Osteoblast (primary cell): ENCODE results near the gene EML1. TPM values are rescaled to one million over a fixed set of nuclear protein-coding genes. Genes with fewer than 3 reads are reported as not detected.

Source experiments
- DNase-seq: peaks from one replicate; pipeline ENCODE4 v3.0.0; 2011; ENCODE audit warnings: low spot score, mixed read lengths; ENCODE audit not compliant: insufficient read length; ENCODE audit errors: missing footprints
- H2AFZ ChIP-seq: 2 replicates; pipeline ENCODE4 v1.6.0; 2011; ENCODE audit warnings: mild to moderate bottlenecking, low read length
- H3K27ac ChIP-seq: 2 replicates; pipeline ENCODE4 v1.5.1; 2011; ENCODE audit warnings: mild to moderate bottlenecking, low read depth, low read length, moderate library complexity
- H3K27me3 ChIP-seq: 2 replicates; pipeline ENCODE4 v1.6.0; 2012; ENCODE audit warnings: mild to moderate bottlenecking, control low read depth, inconsistent platforms, low read length, moderate library complexity; ENCODE audit not compliant: insufficient read depth
- H3K36me3 ChIP-seq: 2 replicates; pipeline ENCODE4 v1.5.1; 2011; ENCODE audit warnings: mild to moderate bottlenecking, low read length, control low read depth, moderate library complexity; ENCODE audit not compliant: insufficient read depth
- H3K4me1 ChIP-seq: 2 replicates; pipeline ENCODE4 v1.5.1; 2011; ENCODE audit warnings: mild to moderate bottlenecking, low read length, control low read depth, moderate library complexity; ENCODE audit not compliant: insufficient read depth
- H3K4me2 ChIP-seq: 2 replicates; pipeline ENCODE4 v1.6.0; 2011; ENCODE audit warnings: mild to moderate bottlenecking, low read length; ENCODE audit not compliant: insufficient read depth
- H3K4me3 ChIP-seq: fragments of 200-600 bp; sonication (generic); 3 replicates; pipeline ENCODE4 v1.5.1; 2012; ENCODE audit warnings: mild to moderate bottlenecking, low read length, inconsistent platforms; ENCODE audit not compliant: insufficient read depth
- H3K79me2 ChIP-seq: 2 replicates; pipeline ENCODE4 v1.6.0; 2012; ENCODE audit warnings: mild to moderate bottlenecking, low read length, control low read depth, inconsistent platforms; ENCODE audit not compliant: insufficient read depth
- H3K9me3 ChIP-seq: 2 replicates; pipeline ENCODE4 v1.5.1; 2011; ENCODE audit warnings: low read depth, low read length, control low read depth
- H4K20me1 ChIP-seq: 2 replicates; pipeline ENCODE4 v1.6.0; 2012; ENCODE audit warnings: mild to moderate bottlenecking, low read length, control low read depth; ENCODE audit not compliant: insufficient read depth
- CTCF ChIP-seq: IDR thresholded peaks from 2 replicates; pipeline ENCODE4 v1.5.1; 2011; ENCODE audit warnings: mild to moderate bottlenecking, low read depth, low read length, moderate library complexity; ENCODE audit errors: extremely low read depth
- total RNA-seq: library from RNA; depleted of rRNA; stranded (reverse); fragments of >200 nt; gene quantifications from 2 replicates; pipeline ENCODE4 v1.2.3, GENCODE V29; 2012

Gene EML1
- total RNA-seq, 1 donor = 46.7 TPM

GRCh38 chr14:99966037-99966835 is 173.0 kb downstream of the EML1 start:
- H3K79me2 ChIP-seq = no peaks in the 10 kb centered on the region
- no peak for TF ChIP-seq CTCF
- H3K27me3 ChIP-seq = peaks cover 3% of the 10 kb centered on the region
- H3K4me2 ChIP-seq = no peak overlapping the region
- H4K20me1 ChIP-seq = no peaks in the 10 kb centered on the region
- H2AFZ ChIP-seq = no peak overlapping the region
- H3K36me3 ChIP-seq = no peaks in the 10 kb centered on the region
- H3K9me3 ChIP-seq = no peaks in the 10 kb centered on the region
- H3K4me1 ChIP-seq = peaks cover 20% of the 10 kb centered on the region
- no peak overlapping the region for H3K27ac ChIP-seq
- no peak overlapping the region for H3K4me3 ChIP-seq
- no peak for DNase-seq

GRCh38 chr14:99966912-99967311 is 173.7 kb downstream of the EML1 start:
- Histone ChIP-seq H2AFZ (no peak overlapping the region), H3K9me3 (no peaks in the 10 kb centered on the region), H3K79me2 (no peaks in the 10 kb centered on the region), H3K4me2 (no peak overlapping the region), H3K27ac (no peak overlapping the region), H3K4me1 (peaks cover 20% of the 10 kb centered on the region), H3K27me3 (peaks cover 3% of the 10 kb centered on the region), H3K36me3 (no peaks in the 10 kb centered on the region), H4K20me1 (no peaks in the 10 kb centered on the region), H3K4me3 (no peak overlapping the region)
- no peak for DNase-seq
- no peak for TF ChIP-seq CTCF

DNA sequence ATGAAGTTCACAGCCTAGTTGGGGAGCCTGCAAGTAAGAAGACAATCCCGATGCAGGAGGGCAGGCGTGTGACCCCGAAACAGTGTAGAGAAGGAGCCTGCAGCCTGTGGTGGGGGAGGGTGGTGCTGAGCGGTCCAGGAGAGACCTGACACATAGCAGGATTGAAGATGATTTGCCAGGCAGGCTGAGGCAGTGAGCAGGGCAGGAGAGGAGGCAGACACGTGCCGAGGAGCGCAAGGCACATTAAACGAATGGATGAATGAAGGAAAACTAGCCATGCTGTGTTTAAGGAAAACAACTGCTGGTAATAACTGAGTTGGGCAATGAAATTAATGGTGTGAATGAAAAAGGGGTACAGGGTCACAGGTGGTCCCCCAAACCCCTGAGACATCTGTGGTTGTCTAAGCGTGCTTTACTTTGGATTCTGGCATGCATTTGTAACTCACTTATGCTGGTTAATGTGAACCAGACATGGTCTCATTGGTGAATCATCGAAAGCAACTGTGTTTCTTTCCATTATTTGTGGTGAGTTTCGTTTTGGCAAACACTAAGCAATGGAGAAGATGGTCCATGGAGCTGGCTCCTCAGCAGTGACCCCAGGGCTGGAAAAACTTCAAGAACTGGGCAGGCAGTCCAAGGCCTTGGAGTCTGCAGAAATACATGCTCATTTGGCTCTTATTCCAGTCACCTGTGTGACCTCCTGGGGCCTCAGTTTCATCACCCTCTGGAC is 175.1 kb downstream of the EML1 start:
- no peaks in the 10 kb centered on the region for H3K36me3 ChIP-seq
- peaks cover 13% of the 10 kb centered on the region for H3K79me2 ChIP-seq
- DNase-seq = peak; percentile 98
- peak overlapping the region; percentile 52 for H3K27ac ChIP-seq
- no peaks in the 10 kb centered on the region for H4K20me1 ChIP-seq
- H3K4me2 ChIP-seq = peak overlapping the region; percentile 63
- peak overlapping the region; percentile 65 for H2AFZ ChIP-seq
- H3K27me3 ChIP-seq = no peaks in the 10 kb centered on the region
- H3K4me1 ChIP-seq = peaks cover 20% of the 10 kb centered on the region
- H3K9me3 ChIP-seq = no peaks in the 10 kb centered on the region
- no peak for TF ChIP-seq CTCF
- peak overlapping the region; percentile 29 for H3K4me3 ChIP-seq

DNA sequence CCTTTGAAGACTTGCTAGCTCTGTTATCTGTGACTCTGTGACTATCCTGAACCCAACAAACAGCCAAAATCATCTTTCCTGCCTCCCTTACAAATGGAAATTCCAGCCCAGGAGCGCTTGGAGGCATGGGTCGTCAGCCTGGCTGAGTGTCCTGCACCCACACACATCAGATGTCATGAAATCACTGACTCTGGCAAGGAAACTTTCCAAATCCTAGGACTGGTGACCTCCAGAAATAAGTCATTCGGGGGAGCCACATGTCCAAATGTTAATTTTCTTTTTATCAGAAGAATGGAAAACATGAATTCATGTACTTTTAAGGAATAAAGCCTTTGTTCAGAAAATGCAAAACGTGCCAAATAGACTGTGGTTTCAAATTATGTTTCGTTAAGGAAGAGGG is 175.7 kb downstream of the EML1 start:
- Histone ChIP-seq H3K4me1 (peaks cover 20% of the 10 kb centered on the region), H3K9me3 (no peaks in the 10 kb centered on the region), H2AFZ (peak overlapping the region; percentile 65), H3K4me2 (peak overlapping the region; percentile 63), H3K4me3 (peak overlapping the region; percentile 29), H3K79me2 (peaks cover 14% of the 10 kb centered on the region), H3K27me3 (no peaks in the 10 kb centered on the region), H3K27ac (peak overlapping the region; percentile 52), H4K20me1 (no peaks in the 10 kb centered on the region), H3K36me3 (no peaks in the 10 kb centered on the region)
- no peak for TF ChIP-seq CTCF
- no peak for DNase-seq
